NOMO-1 treated with DMSO at 0.1 percent for 48 hours (cell line): ENCODE data around the gene DPH2.
A peak's percentile ranks its signal among the peaks of the same experiment; 100 is the strongest.

ENCODE experiments used
- DNase-seq: peaks from one replicate; lab custom pipeline; 2025; ENCODE audit not compliant: unreplicated experiment; lab: John Stamatoyannopoulos, UW

Gene DPH2, protein sequence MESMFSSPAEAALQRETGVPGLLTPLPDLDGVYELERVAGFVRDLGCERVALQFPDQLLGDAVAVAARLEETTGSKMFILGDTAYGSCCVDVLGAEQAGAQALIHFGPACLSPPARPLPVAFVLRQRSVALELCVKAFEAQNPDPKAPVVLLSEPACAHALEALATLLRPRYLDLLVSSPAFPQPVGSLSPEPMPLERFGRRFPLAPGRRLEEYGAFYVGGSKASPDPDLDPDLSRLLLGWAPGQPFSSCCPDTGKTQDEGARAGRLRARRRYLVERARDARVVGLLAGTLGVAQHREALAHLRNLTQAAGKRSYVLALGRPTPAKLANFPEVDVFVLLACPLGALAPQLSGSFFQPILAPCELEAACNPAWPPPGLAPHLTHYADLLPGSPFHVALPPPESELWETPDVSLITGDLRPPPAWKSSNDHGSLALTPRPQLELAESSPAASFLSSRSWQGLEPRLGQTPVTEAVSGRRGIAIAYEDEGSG

DNA sequence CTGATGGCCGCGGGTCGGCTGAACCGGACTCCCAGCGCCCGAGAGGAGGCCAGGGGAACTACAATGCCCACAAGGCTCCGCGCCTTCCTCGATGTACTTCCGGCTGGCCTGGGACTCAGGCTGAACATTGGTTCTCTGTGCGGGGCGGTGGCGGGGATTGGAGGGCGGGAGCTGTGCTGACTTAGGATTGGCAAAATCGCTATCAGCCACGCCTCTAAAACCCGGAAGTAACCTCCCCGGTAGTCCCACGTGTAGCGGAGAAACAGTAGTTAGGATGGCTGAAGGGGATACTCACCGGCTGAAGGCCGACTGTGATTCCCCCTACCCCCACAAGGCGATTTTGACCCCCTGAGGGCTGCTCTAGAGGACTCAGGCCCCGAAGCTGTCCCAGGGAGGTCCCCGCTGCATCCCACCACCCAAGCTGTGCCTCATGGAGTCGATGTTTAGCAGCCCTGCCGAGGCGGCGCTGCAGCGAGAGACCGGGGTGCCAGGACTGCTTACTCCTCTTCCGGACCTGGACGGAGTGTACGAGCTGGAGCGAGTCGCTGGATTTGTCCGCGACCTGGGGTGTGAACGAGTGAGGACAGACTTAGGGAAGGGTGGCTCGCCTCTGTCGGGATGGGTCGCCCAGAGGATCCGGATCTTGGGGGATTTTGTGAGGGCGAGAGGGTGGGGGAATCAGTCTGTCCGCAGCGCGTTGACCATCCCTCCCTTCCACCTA, at the start of gene DPH2:
Gene DPH2, plus strand, starts transcription at position 265 of the 721 bp plus-strand sequence. Its CDS starts 166 bp downstream, at position 431.
- peak; percentile 97 for DNase-seq

- DNase-seq = no peak
Observed at GRCh38 chr1:43921022-43921421, 48.8 kb upstream of the DPH2 start.

- no peak for DNase-seq
Observed at GRCh38 chr1:43924516-43924915, 45.3 kb upstream of the DPH2 start.

DNA sequence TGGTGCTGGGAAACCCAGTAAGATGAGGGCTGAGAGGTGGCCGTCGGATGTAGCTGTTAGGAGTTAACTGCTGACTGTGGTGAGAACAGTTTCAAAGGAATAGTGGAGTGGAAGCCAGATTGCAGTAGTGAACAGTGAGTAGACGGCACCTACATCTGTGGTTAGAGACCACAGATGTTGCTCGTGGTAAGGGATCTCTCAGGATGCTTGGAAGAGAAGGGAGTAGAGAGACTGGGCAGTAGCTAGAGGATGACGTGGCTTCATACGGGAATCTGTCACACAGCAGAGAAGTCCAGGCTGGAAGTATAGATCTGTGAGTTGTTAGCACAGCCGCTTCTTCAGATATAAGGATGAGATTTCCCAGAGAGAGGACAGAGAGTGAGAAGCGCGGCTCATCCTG, 44.0 kb upstream of the DPH2 start:
- DNase-seq = no peak

DNA sequence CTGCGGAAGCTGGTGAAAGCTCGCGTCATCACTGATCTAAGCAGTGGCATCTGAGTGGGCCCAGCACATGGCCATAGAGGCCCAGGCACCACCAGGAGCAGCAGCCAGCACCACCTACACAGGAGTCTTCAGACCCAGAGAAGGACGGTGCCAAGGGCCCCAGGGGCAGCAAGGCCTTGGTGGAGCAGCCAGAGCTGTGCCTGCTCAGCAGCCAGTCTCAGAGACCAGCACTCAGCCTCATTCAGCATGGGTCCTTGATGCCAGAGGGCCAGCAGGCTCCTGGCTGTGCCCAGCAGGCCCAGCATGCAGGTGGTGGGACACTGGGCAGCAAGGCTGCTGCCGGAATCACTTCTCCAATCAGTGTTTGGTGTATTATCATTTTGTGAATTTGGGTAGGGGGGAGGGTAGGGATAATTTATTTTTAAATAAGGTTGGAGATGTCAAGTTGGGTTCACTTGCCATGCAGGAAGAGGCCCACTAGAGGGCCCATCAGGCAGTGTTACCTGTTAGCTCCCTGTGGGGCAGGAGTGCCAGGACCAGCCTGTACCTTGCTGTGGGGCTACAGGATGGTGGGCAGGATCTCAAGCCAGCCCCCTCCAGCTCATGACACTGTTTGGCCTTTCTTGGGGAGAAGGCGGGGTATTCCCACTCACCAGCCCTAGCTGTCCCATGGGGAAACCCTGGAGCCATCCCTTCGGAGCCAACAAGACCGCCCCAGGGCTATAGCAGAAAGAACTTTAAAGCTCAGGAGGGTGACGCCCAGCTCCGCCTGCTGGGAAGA, 39.5 kb upstream of the DPH2 start:
- DNase-seq = no peak

DNA sequence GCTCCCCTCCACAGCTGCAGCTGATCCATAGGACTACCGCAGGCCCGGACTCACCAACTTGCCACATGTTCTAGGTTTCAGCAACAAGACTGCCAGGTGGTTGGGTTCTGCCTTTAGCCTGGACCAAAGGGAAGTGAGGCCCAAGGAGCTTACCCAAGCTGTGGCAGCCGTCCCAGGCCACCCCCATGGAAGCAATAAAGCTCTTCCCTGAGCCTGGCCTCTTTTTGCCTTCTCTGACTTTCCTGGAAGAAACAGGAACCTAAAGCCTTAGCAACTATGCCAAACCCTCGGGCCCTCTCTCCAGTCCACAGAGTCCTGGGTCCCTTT, 38.9 kb upstream of the DPH2 start:
- DNase-seq = no peak

- no peak for DNase-seq
Observed at GRCh38 chr1:43931711-43932660, 37.8 kb upstream of the DPH2 start.

GRCh38 chr1:43932786-43933385, 36.9 kb upstream of the DPH2 start:
- DNase-seq = no peak

GRCh38 chr1:43933386-43934100, 36.3 kb upstream of the DPH2 start, which contains the start of gene ARTN:
Gene ARTN (plus strand): TSS chr1:43933801. CDS start chr1:43935657, 1,856 bp downstream.
- DNase-seq = no peak

DNA sequence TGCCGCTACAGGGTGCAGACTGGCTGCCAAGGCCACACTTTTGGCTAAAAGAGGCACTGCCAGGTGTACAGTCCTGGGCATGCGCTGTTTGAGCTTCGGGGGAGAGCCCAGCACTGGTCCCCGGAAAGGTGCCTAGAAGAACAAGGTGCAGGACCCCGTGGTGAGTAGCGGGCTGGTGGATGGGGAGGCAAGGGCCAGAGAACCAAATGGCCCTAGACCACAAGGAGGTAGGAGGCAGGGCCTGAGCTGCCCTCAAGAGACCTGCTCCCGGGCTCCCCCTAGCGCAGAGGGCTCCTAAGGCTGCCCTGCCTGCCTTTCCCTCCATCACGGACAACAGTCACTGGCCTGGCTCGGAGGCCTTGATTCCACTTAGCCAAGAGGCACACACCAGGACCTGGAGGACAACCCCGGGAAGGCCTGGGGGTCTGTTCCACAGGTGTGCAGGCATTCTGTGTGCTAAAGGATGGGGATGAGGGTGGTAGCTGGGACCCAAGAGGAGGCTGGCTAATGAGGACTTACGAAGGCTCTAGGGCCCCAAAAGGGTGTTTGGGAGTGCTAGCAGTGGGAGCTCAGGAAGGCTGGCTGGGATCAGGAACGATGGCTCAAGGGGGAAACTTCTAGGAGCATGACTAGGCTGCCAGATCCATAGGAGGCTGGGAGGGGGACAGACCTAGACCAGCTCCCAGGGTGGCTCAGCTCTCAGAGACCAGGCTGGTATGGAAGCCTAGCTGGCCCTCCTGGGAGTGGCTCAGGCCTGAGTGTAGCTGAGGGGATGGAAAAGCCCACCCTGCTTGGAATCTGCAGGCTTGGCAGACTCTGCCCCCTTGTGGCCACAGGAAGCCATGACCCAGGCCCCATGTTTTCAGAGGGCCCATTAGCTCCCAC, 35.5 kb upstream of the DPH2 start:
- peak; percentile 47 for DNase-seq

DNA sequence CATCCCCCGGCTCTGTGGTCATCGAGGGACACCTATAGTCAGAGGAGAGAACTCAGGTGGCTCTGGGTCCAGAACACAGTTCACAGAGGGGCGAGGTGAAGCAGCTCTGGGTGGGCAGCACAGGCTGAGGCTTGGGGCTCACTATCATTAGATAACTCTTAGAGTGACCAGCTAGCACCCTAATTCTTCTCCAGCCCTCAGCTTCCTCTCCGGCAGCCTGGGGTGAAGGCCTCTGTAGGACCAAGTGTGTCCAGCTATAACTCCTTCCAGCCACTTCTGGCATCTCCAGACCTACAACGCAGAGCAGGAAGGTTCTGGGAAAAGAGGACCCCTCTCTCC, 34.9 kb upstream of the DPH2 start:
- no peak for DNase-seq

DNA sequence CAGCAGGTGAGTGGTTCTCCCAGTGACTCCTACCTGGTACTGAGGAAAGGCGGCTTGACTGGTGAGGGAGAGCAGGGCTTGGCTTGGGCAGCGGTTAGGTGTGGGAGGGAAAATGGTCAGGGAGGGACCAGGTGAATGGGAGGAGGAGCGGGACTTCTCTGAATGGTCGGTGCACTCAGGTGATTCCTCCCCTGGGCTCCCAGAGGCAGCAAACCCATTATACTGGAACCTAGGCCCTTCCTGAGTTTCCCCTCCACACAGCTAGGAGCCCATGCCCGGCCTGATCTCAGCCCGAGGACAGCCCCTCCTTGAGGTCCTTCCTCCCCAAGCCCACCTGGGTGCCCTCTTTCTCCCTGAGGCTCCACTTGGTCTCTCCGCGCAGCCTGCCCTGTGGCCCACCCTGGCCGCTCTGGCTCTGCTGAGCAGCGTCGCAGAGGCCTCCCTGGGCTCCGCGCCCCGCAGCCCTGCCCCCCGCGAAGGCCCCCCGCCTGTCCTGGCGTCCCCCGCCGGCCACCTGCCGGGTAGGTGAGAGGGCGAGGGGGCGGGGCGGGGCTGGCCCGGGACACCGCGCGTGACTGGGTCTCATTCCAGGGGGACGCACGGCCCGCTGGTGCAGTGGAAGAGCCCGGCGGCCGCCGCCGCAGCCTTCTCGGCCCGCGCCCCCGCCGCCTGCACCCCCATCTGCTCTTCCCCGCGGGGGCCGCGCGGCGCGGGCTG, 33.9 kb upstream of the DPH2 start:
- no peak for DNase-seq

GRCh38 chr1:43936431-43937151, 33.2 kb upstream of the DPH2 start:
- DNase-seq = no peak

DNA sequence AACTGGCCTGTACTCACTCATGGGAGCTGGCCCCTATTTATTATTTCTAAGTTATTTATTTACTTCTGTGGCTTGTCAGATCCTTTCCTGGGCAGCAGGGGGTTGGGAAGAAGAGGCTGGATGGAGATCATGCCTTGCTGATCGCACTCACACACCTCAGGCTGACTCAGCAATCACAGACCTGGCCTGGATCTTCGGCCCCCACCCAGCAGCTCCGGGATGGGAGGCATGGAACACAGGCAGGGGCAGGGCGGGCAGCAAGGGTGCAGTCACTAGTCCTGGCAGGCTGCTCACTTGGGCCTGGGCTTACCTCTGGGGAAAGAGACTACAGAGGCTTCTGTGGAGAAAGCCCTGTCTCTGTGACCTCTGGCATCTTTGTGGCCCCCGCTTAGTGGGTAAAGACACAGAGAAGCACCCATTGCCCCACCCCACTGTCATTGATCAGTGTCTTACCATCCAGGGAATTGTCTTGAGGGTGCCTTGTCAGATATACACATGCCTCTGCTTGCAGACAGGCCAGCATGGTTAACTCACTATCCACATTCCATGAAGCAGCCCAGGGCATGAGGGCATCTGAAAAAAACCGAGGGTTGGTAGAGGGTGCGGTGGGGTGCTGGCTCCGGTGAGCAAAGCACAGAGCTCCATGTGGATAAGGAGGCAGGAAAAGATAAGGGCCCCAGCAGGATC, 32.5 kb upstream of the DPH2 start:
- DNase-seq = no peak

GRCh38 chr1:43938383-43938782, 31.4 kb upstream of the DPH2 start:
- DNase-seq = no peak

- no peak for DNase-seq
Observed at GRCh38 chr1:43938892-43939587, 30.8 kb upstream of the DPH2 start.
